Measurements from ENCODE around the gene TRAPPC4. TPM values are rescaled to one million over a fixed set of nuclear protein-coding genes. Genes with fewer than 3 reads are reported as not detected.

The TRAPPC4 gene
- total and polyA plus RNA-seq, 2 experiments from 2014 or later = 96.1 to 175 TPM

DNA sequence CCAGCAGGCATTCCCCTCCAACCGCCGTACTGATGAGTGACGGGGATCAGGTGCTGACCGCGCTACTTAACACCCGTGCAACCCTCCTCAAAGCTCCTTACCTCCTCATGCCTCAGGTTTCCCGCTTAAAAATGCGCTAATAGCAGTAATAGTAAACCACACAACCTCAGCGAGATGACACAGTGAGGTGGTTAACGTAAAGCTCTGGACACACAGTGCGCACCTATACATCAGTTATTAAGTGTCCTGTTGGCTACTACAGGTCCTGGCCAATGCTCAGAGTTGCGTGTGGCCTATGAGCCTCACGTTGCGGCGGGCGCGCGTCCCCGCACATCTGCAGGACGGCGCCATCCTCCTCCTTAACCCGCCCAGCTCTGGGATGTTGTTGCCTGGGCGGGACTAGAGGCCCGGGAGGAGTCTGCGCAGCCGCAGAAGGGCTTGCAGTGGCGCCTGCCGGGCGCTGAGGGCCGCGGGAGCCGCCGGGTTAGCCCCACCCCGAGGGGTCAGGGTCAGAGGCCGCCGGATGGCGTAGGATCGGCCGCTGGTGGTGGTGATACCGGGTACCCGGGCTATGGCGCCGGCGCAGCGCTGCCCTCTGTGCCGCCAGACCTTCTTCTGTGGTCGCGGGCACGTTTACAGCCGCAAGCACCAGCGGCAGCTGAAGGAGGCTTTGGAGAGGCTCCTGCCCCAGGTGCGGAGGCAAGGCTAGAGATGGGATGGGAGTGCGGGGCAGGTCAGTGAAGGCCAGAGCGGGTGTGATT is 20.8 kb upstream of the TRAPPC4 start, which contains the start of gene CENATAC:
Gene CENATAC (plus strand): TSS at position 512 of the 761 bp plus-strand sequence. CDS start 60 bp downstream, at position 572.
- TF ChIP-seq, protein P1, sequence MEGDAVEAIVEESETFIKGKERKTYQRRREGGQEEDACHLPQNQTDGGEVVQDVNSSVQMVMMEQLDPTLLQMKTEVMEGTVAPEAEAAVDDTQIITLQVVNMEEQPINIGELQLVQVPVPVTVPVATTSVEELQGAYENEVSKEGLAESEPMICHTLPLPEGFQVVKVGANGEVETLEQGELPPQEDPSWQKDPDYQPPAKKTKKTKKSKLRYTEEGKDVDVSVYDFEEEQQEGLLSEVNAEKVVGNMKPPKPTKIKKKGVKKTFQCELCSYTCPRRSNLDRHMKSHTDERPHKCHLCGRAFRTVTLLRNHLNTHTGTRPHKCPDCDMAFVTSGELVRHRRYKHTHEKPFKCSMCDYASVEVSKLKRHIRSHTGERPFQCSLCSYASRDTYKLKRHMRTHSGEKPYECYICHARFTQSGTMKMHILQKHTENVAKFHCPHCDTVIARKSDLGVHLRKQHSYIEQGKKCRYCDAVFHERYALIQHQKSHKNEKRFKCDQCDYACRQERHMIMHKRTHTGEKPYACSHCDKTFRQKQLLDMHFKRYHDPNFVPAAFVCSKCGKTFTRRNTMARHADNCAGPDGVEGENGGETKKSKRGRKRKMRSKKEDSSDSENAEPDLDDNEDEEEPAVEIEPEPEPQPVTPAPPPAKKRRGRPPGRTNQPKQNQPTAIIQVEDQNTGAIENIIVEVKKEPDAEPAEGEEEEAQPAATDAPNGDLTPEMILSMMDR (IDR thresholded peaks at IDR 0.05; ENCODE audit: poor library complexity) = no peak
- TF ChIP-seq EZH2phosphoT487 (IDR thresholded peaks at IDR 0.05; ENCODE audit: low read depth, severe bottlenecking, unreplicated experiment) (no peak), EZH2 (IDR thresholded peaks at IDR 0.05; ENCODE audit: borderline replicate concordance) (no peak)
- under 1% methylated on average over 53 of the region's 54 CpGs for WGBS (ENCODE audit: low lambda C conversion rate, missing lambda C conversion rate)
- H3K36me3 ChIP-seq (replicated peaks; ENCODE audit: insufficient read depth, low read depth) = no peaks in the 10 kb centered on the region
- H4K20me1 ChIP-seq (ENCODE audit: insufficient read depth, poor library complexity, severe bottlenecking) = no peaks in the 10 kb centered on the region
- peaks cover 8% of the 10 kb centered on the region for H3K4me1 ChIP-seq (ENCODE audit: insufficient read depth)
- H3K4me2 ChIP-seq = peak within 1 kb of the TSS; percentile 92
- H3K27me3 ChIP-seq = no peaks in the 10 kb centered on the region
- peaks cover 39% of the 10 kb centered on the region for H3K79me2 ChIP-seq
- H3K27ac ChIP-seq = peak within 1 kb of the TSS; percentile 73
- peak; percentile 97 for DNase-seq (ENCODE audit: low spot score)
- H2AFZ ChIP-seq = peak within 1 kb of the TSS; percentile 98
- H3K4me3 ChIP-seq = peak within 1 kb of the TSS; percentile 87
- no peaks in the 10 kb centered on the region for H3K9me3 ChIP-seq (ENCODE audit: low read depth)
- no peaks in the 10 kb centered on the region for H3K9me2 ChIP-seq (replicated peaks; ENCODE audit: insufficient read depth)

DNA sequence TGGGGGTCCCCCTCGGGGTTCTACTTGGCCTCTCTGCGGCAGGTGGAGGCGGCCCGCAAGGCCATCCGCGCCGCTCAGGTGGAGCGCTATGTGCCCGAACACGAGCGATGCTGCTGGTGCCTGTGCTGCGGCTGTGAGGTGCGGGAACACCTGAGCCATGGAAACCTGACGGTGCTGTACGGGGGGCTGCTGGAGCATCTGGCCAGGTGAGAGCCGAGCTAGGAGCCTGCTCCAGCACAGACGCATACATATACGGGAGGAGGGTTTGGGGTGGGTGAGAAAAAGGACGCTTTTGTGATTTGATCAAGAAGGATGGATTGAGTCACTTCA is 20.2 kb upstream of the TRAPPC4 start:
- Histone ChIP-seq H3K79me2 (peaks cover 39% of the 10 kb centered on the region), H3K9me3 (ENCODE audit: low read depth) (no peaks in the 10 kb centered on the region)

GRCh38 chr11:118998822-118999221 is 19.7 kb upstream of the TRAPPC4 start:
- Histone ChIP-seq H3K9me2 (replicated peaks; ENCODE audit: insufficient read depth) (no peaks in the 10 kb centered on the region), H3K4me1 (ENCODE audit: insufficient read depth) (peaks cover 8% of the 10 kb centered on the region), H2AFZ (peak overlapping the region; percentile 98), H3K27me3 (no peaks in the 10 kb centered on the region), H4K20me1 (ENCODE audit: insufficient read depth, poor library complexity, severe bottlenecking) (no peaks in the 10 kb centered on the region), H3K27ac (peak overlapping the region; percentile 73), H3K4me2 (peak overlapping the region; percentile 92), H3K79me2 (peaks cover 39% of the 10 kb centered on the region), H3K4me3 (peak overlapping the region; percentile 87), H3K9me3 (ENCODE audit: low read depth) (no peaks in the 10 kb centered on the region), H3K36me3 (replicated peaks; ENCODE audit: insufficient read depth, low read depth) (no peaks in the 10 kb centered on the region)
- WGBS (ENCODE audit: low lambda C conversion rate, missing lambda C conversion rate) = 19% methylated on average over 6 of the region's 6 CpGs
- peak; percentile 75 for DNase-seq (ENCODE audit: low spot score)
- TF ChIP-seq EZH2 (IDR thresholded peaks at IDR 0.05; ENCODE audit: borderline replicate concordance) (no peak), EZH2phosphoT487 (IDR thresholded peaks at IDR 0.05; ENCODE audit: low read depth, severe bottlenecking, unreplicated experiment) (no peak)
- TF ChIP-seq, protein P1 (IDR thresholded peaks at IDR 0.05; ENCODE audit: poor library complexity) = no peak

More for the DNA sequence above, 20.2 kb upstream of the TRAPPC4 start:
- Histone ChIP-seq H2AFZ (peak overlapping the region; percentile 98), H3K4me2 (peak overlapping the region; percentile 92), H3K27ac (peak overlapping the region; percentile 73), H4K20me1 (ENCODE audit: insufficient read depth, poor library complexity, severe bottlenecking) (no peaks in the 10 kb centered on the region), H3K4me1 (ENCODE audit: insufficient read depth) (peaks cover 8% of the 10 kb centered on the region), H3K4me3 (peak overlapping the region; percentile 87), H3K27me3 (no peaks in the 10 kb centered on the region), H3K9me2 (replicated peaks; ENCODE audit: insufficient read depth) (no peaks in the 10 kb centered on the region), H3K36me3 (replicated peaks; ENCODE audit: insufficient read depth, low read depth) (no peaks in the 10 kb centered on the region)
- WGBS (ENCODE audit: low lambda C conversion rate, missing lambda C conversion rate) = 1% methylated on average over 19 of the region's 19 CpGs
- TF ChIP-seq EZH2phosphoT487 (IDR thresholded peaks at IDR 0.05; ENCODE audit: low read depth, severe bottlenecking, unreplicated experiment) (no peak), EZH2 (IDR thresholded peaks at IDR 0.05; ENCODE audit: borderline replicate concordance) (no peak)
- TF ChIP-seq, protein P1 (IDR thresholded peaks at IDR 0.05; ENCODE audit: poor library complexity) = no peak
- no peak for DNase-seq (ENCODE audit: low spot score)

Measured in hepatocyte (in vitro differentiated cells).